Mesenchymal stem cell (in vitro differentiated cells and primary cell): Measurements from ENCODE around the gene NUTM1.

ENCODE experiments used
- DNase-seq: peaks from one replicate; pipeline ENCODE4 v3.0.0-alpha.2; 2013
- H2AFZ ChIP-seq: one replicate; pipeline ENCODE4 v1.6.1; 2013; ENCODE audit warnings: low read depth, mild to moderate bottlenecking, control low read depth, inconsistent platforms, low read length, moderate library complexity
- H2AK5ac ChIP-seq: 2 replicates; pipeline ENCODE4 v1.6.1; 2013; ENCODE audit warnings: low read length, moderate library complexity, mild to moderate bottlenecking, inconsistent platforms; ENCODE audit not compliant: severe bottlenecking
- H2BK120ac ChIP-seq: one replicate; pipeline ENCODE4 v1.6.1; 2013; ENCODE audit warnings: low read depth, mild to moderate bottlenecking, inconsistent platforms, low read length, moderate library complexity
- H2BK12ac ChIP-seq, 2 experiments: one replicate each; pipeline ENCODE4 v1.6.1; 2013; ENCODE audit warnings: inconsistent platforms in 2 of 2, low read length in 2 of 2, mild to moderate bottlenecking in 2 of 2, moderate library complexity in 2 of 2, control low read depth in 1 of 2
- H2BK15ac ChIP-seq: one replicate; pipeline ENCODE4 v1.6.1; 2013; ENCODE audit warnings: mild to moderate bottlenecking, low read depth, inconsistent platforms; ENCODE audit not compliant: poor library complexity, severe bottlenecking
- H2BK5ac ChIP-seq: 2 replicates; pipeline ENCODE4 v1.6.1; 2013; ENCODE audit warnings: low read depth, mild to moderate bottlenecking, low read length, control low read depth, inconsistent platforms; ENCODE audit not compliant: poor library complexity, severe bottlenecking
- H3K14ac ChIP-seq, 2 experiments: one replicate each; pipeline ENCODE4 v1.6.1; 2013; ENCODE audit warnings: inconsistent platforms in 2 of 2, low read length in 2 of 2, control low read depth in 1 of 2, mild to moderate bottlenecking in 1 of 2, moderate library complexity in 1 of 2
- H3K18ac ChIP-seq, 2 experiments: one replicate each; pipeline ENCODE4 v1.6.1; 2013; ENCODE audit warnings: inconsistent platforms in 2 of 2, low read length in 2 of 2, control low read depth in 1 of 2, low read depth in 1 of 2, mild to moderate bottlenecking in 1 of 2
- H3K23ac ChIP-seq, 2 experiments: one replicate each; pipeline ENCODE4 v1.6.1; 2013; ENCODE audit warnings: inconsistent platforms in 2 of 2, low read length in 2 of 2, mild to moderate bottlenecking in 2 of 2, moderate library complexity in 2 of 2, control low read depth in 1 of 2
- H3K27ac ChIP-seq: 2 replicates; pipeline ENCODE4 v1.5.1; 2013; ENCODE audit warnings: mild to moderate bottlenecking, moderate library complexity, low read length, control low read depth, inconsistent platforms; ENCODE audit not compliant: poor library complexity, severe bottlenecking
- H3K27me3 ChIP-seq, 2 experiments: 2 replicates each; pipeline versions ENCODE4 v1.6.1 to v1.7.0; 2013; ENCODE audit warnings: low read length in 2 of 2, mild to moderate bottlenecking in 2 of 2, moderate library complexity in 2 of 2, control low read depth in 1 of 2, inconsistent platforms in 1 of 2; ENCODE audit not compliant: control insufficient read depth in 1 of 2, insufficient read depth in 1 of 2
- H3K36me3 ChIP-seq, 2 experiments: 2 replicates each; pipeline versions ENCODE4 v1.6.1 to v1.7.0; 2013; ENCODE audit warnings: low read length in 2 of 2, control low read depth in 1 of 2, inconsistent platforms in 1 of 2, low read depth in 1 of 2, mild to moderate bottlenecking in 1 of 2; ENCODE audit not compliant: insufficient read depth in 2 of 2, control insufficient read depth in 1 of 2
- H3K4ac ChIP-seq, 2 experiments: one replicate each; pipeline ENCODE4 v1.6.1; 2013; ENCODE audit warnings: inconsistent platforms in 2 of 2, low read length in 2 of 2, mild to moderate bottlenecking in 2 of 2, moderate library complexity in 2 of 2, control low read depth in 1 of 2, low read depth in 1 of 2
- H3K4me1 ChIP-seq: 2 replicates; pipeline ENCODE4 v1.6.1; 2013; ENCODE audit warnings: low read depth, low read length, control low read depth; ENCODE audit not compliant: control insufficient read depth, insufficient read depth
- H3K4me2 ChIP-seq: 2 replicates; pipeline ENCODE4 v1.6.1; 2013; ENCODE audit warnings: low read length, mild to moderate bottlenecking, inconsistent platforms; ENCODE audit not compliant: poor library complexity, severe bottlenecking
- H3K4me3 ChIP-seq, 2 experiments: 2 replicates each; pipeline versions ENCODE4 v1.5.1 to v1.7.0; 2013; ENCODE audit warnings: low read length in 2 of 2, mild to moderate bottlenecking in 2 of 2, control low read depth in 1 of 2, low read depth in 1 of 2; ENCODE audit not compliant: insufficient read depth in 1 of 2
- H3K79me1 ChIP-seq: replicated peaks from 2 replicates; pipeline ENCODE4 v1.6.1; 2013; ENCODE audit warnings: mild to moderate bottlenecking, control low read depth, low read length, inconsistent platforms; ENCODE audit not compliant: poor library complexity, severe bottlenecking
- H3K9ac ChIP-seq: 2 replicates; pipeline ENCODE4 v1.7.0; 2013; ENCODE audit warnings: mild to moderate bottlenecking, low read length, moderate library complexity
- H3K9me3 ChIP-seq: 2 replicates; pipeline ENCODE4 v1.7.0; 2013; ENCODE audit warnings: mild to moderate bottlenecking, low read length; ENCODE audit not compliant: control insufficient read depth
- H4K8ac ChIP-seq: one replicate; pipeline ENCODE4 v1.6.1; 2013; ENCODE audit warnings: inconsistent platforms, mild to moderate bottlenecking, low read length, moderate library complexity
- H4K91ac ChIP-seq: one replicate; pipeline ENCODE4 v1.6.1; 2013; ENCODE audit warnings: mild to moderate bottlenecking, low read length, inconsistent platforms
- WGBS: methylation state at CpG from one replicate; pipeline ENCODE4 v1.1.7; 2013; ENCODE audit warnings: mixed read lengths; 5-methylcytosine and 5-hydroxymethylcytosine counted together

NUTM1 gene

DNA sequence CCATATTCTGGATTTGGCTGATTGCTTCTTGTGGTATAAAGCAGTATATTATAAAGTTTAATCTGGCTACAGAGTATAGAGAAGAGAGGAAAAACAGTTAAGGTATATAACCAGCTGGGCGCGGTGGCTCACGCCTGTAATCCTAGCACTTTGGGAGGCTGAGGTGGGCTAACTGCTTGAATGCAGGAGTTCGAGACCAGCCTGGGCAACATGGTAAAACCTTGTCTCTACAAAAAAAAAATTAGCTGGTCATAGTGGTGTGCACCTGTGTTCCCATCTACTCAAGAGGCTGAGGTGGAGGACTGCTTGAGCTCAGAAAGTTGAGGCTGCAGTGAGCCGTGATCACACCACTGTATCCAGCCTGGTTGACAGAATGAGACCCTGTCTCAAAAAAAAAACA lies 12.8 kb upstream of the NUTM1 start:
- H3K4ac ChIP-seq, result no peak overlapping the region
- no peak for DNase-seq
- no peak overlapping the region for H2BK12ac ChIP-seq
- H4K8ac ChIP-seq, result no peak overlapping the region
- H2BK5ac ChIP-seq, result no peak overlapping the region
- H3K79me1 ChIP-seq, result peaks cover 3% of the 10 kb centered on the region
- H4K91ac ChIP-seq, result no peak overlapping the region
- no peak overlapping the region for H3K4me3 ChIP-seq
- no peak overlapping the region for H3K14ac ChIP-seq
- H3K9me3 ChIP-seq, result no peaks in the 10 kb centered on the region
- H3K4me1 ChIP-seq, result peaks cover 2% of the 10 kb centered on the region
- H2AFZ ChIP-seq, result no peak overlapping the region
- no peak overlapping the region for H2BK120ac ChIP-seq
- H2AK5ac ChIP-seq, result no peak overlapping the region
- no peak overlapping the region for H3K9ac ChIP-seq
- 88% methylated on average over 4 of the region's 5 CpGs for WGBS
- no peaks in the 10 kb centered on the region for H3K27me3 ChIP-seq
- H3K4me2 ChIP-seq, result no peak overlapping the region
- H3K36me3 ChIP-seq, result no peaks in the 10 kb centered on the region
- no peak overlapping the region for H3K27ac ChIP-seq
- no peak overlapping the region for H2BK15ac ChIP-seq
- H3K23ac ChIP-seq, result no peak overlapping the region
- no peak overlapping the region for H3K18ac ChIP-seq

DNA sequence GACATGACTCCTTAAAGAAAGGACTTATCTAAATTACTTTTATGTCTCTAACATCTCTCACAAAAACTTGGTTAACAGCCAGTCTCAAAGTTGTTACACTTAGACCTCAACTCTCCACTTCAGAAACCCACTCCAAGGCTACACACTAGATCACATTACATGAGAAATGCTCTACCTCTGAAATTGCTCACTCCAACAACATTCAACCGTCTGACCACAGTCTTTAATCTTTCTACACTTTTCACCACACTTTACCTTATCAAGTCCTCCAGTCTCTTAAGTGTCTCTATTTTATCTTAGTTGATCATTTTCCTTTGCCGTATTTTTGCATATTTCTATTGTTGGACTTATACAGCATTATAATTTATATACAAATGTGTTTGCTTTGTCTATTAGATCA lies 11.3 kb upstream of the NUTM1 start:
- Histone ChIP-seq H2AFZ (no peak overlapping the region), H3K27me3 (no peaks in the 10 kb centered on the region), H2BK12ac (no peak overlapping the region), H3K36me3 (no peaks in the 10 kb centered on the region), H3K4ac (no peak overlapping the region), H4K8ac (no peak overlapping the region), H2BK5ac (no peak overlapping the region), H3K14ac (no peak overlapping the region), H3K18ac (no peak overlapping the region), H2BK15ac (no peak overlapping the region), H3K9me3 (no peaks in the 10 kb centered on the region), H3K27ac (no peak overlapping the region), H2BK120ac (no peak overlapping the region), H3K23ac (no peak overlapping the region), H3K79me1 (peaks cover 11% of the 10 kb centered on the region), H4K91ac (no peak overlapping the region), H3K4me1 (peaks cover 5% of the 10 kb centered on the region), H2AK5ac (no peak overlapping the region), H3K4me2 (no peak overlapping the region), H3K9ac (no peak overlapping the region), H3K4me3 (no peak overlapping the region)
- WGBS, result 89% methylated on average over 1 of the region's 2 CpGs
- no peak for DNase-seq

DNA sequence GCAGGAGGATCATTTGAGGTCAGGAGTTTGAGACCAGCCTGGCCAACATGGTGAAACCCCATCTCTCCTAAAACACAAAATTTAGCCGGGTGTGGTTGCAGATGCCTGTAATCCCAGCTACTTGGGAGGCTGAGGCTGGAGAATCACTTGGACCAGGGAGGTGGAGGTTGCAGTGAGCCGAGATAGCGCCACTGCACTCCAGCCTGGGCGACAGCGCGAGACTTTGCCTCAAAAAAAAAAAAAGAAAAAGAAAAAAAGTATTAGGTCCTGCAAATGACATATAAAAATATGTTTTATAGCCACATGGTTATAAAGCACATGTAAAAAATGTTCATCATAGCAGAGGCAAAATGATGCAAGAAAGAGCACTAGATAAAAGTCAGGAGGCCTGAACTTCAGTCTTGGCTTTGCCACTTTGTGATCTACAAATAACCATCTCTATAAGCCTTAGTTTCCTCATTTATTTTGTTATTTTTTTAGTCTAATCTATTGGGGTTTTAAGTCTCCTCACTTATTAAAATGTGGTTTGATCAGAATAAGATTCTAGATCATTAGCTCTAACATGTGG lies 10.5 kb upstream of the NUTM1 start:
- Histone ChIP-seq H3K79me1 (peaks cover 19% of the 10 kb centered on the region), H3K4me1 (peaks cover 10% of the 10 kb centered on the region), H3K27ac (no peak overlapping the region), H4K8ac (no peak overlapping the region), H2BK15ac (no peak overlapping the region), H3K27me3 (no peaks in the 10 kb centered on the region), H3K9ac (no peak overlapping the region), H2BK5ac (no peak overlapping the region), H2BK120ac (no peak overlapping the region), H2BK12ac (no peak overlapping the region), H3K18ac (no peak overlapping the region), H2AFZ (no peak overlapping the region), H3K4ac (no peak overlapping the region), H3K14ac (no peak overlapping the region), H3K36me3 (no peaks in the 10 kb centered on the region), H2AK5ac (no peak overlapping the region), H4K91ac (no peak overlapping the region), H3K9me3 (no peaks in the 10 kb centered on the region), H3K23ac (no peak overlapping the region), H3K4me2 (no peak overlapping the region), H3K4me3 (no peak overlapping the region)
- 50% methylated on average over 1 of the region's 6 CpGs for WGBS
- no peak for DNase-seq

DNA sequence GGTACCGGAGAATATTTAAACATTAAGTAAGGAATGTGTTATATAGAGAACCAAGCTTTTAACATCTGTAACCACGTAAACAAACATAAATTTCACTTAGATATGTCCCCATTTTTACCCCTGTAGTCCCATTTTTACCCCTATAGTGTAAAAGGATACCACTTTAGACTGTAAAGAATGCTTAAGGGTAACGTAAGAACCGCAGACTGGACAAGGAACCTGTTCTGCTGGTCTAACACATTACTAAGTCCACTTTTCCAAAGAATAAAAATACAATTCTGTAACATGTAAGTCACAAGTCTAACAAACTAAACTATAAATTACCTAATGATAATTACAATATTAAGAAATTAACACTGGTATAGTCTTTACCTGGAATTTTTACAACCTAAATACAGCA lies 8.4 kb upstream of the NUTM1 start:
- WGBS, result 84% methylated on average over 3 of the region's 4 CpGs
- H2BK120ac ChIP-seq, result no peak overlapping the region
- no peaks in the 10 kb centered on the region for H3K9me3 ChIP-seq
- peaks cover 0 to 12% of the 10 kb centered on the region in 2 experiments for H3K36me3 ChIP-seq
- no peak overlapping the region for H3K14ac ChIP-seq
- H4K91ac ChIP-seq, result no peak overlapping the region
- H2BK12ac ChIP-seq, result no peak overlapping the region
- no peak for DNase-seq
- no peak overlapping the region for H2AFZ ChIP-seq
- no peak overlapping the region for H3K18ac ChIP-seq
- peaks cover 20% of the 10 kb centered on the region for H3K79me1 ChIP-seq
- no peak overlapping the region for H2BK15ac ChIP-seq
- H3K27me3 ChIP-seq, result no peaks in the 10 kb centered on the region
- H3K4ac ChIP-seq, result no peak overlapping the region
- peaks cover 10% of the 10 kb centered on the region for H3K4me1 ChIP-seq
- H3K9ac ChIP-seq, result peak overlapping the region; percentile 74
- no peak overlapping the region for H3K4me2 ChIP-seq
- H3K27ac ChIP-seq, result no peak overlapping the region
- no peak overlapping the region for H2AK5ac ChIP-seq
- no peak overlapping the region for H3K23ac ChIP-seq
- no peak overlapping the region for H2BK5ac ChIP-seq
- peak overlapping the region in 1 of 2 experiments; percentile 94 for H3K4me3 ChIP-seq
- H4K8ac ChIP-seq, result no peak overlapping the region
